Keratinocyte (primary cell): ENCODE measurements around the gene IFT52.

ENCODE experiments used
- CTCF ChIP-seq, 3 experiments: IDR thresholded peaks in 1 of 3; conservative IDR thresholded peaks in 1 of 3; optimal IDR thresholded peaks in 1 of 3; 2 replicates in 2 of 3; 3 replicates in 1 of 3; pipeline versions ENCODE3 to v1.5.1; 2011; ENCODE audit warnings: low read length in 3 of 3, mild to moderate bottlenecking in 3 of 3, moderate library complexity in 2 of 3, control low read depth in 1 of 3, inconsistent platforms in 1 of 3; ENCODE audit not compliant: insufficient read depth in 2 of 3; ENCODE audit errors: extremely low read depth in 1 of 3
- EZH2 ChIP-seq: IDR thresholded peaks from one replicate; pipeline ENCODE4 v1.6.1; 2012; ENCODE audit warnings: inconsistent platforms, mild to moderate bottlenecking, low read length, moderate library complexity

- no peak for TF ChIP-seq CTCF (optimal IDR thresholded peaks at IDR 0.05 in 1 of 3, IDR thresholded peaks at IDR 0.05 in 1 of 3, conservative IDR thresholded peaks at IDR 0.05 in 1 of 3; ENCODE audit: extremely low read depth in 1 of 3, insufficient read depth in 2 of 3, low read length in 3 of 3)
- TF ChIP-seq EZH2, result no peak
Observed at GRCh38 chr20:43564455-43564854, 26.3 kb upstream of the IFT52 start.
